Upper lobe of left lung (tissue), 4 donors: ENCODE results near the gene CTDP1.

Experiments used
- POLR2A ChIP-seq, 4 donors: fragments of 450-650 bp; IDR thresholded peaks; one replicate each; pipeline ENCODE4 v1.5.1; 2016 to 2017; ENCODE audit warnings: antibody characterized with exemption in 4 of 4, mild to moderate bottlenecking in 2 of 4
- TF ChIP-seq, protein P1 (sequence below), 6 experiments: fragments of 450-650 bp in 4 of 6; fragments of 200-600 bp in 2 of 6; sonication (generic) in 2 of 6; IDR thresholded peaks; one replicate each; pipeline ENCODE4 v1.5.1; 2016 to 2019; ENCODE audit warnings: antibody characterized with exemption in 6 of 6

- TF ChIP-seq, protein P1, sequence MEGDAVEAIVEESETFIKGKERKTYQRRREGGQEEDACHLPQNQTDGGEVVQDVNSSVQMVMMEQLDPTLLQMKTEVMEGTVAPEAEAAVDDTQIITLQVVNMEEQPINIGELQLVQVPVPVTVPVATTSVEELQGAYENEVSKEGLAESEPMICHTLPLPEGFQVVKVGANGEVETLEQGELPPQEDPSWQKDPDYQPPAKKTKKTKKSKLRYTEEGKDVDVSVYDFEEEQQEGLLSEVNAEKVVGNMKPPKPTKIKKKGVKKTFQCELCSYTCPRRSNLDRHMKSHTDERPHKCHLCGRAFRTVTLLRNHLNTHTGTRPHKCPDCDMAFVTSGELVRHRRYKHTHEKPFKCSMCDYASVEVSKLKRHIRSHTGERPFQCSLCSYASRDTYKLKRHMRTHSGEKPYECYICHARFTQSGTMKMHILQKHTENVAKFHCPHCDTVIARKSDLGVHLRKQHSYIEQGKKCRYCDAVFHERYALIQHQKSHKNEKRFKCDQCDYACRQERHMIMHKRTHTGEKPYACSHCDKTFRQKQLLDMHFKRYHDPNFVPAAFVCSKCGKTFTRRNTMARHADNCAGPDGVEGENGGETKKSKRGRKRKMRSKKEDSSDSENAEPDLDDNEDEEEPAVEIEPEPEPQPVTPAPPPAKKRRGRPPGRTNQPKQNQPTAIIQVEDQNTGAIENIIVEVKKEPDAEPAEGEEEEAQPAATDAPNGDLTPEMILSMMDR (IDR thresholded peaks at IDR 0.05) = no peak
- TF ChIP-seq POLR2A (IDR thresholded peaks at IDR 0.05) = no peak
Measured at GRCh38 chr18:79741362-79741700, 61.7 kb downstream of the CTDP1 start.
